HEK293T (cell line): ENCODE measurements around the gene ERC2.

ENCODE experiments used
- ARNT ChIP-seq: fragments of 450-650 bp; IDR thresholded peaks from 2 replicates; pipeline ENCODE4 v1.6.1; 2017; ENCODE audit warnings: mild to moderate bottlenecking
- BHLHE40 ChIP-seq: fragments of 450-650 bp; IDR thresholded peaks from 2 replicates; pipeline ENCODE4 v1.6.1; 2016; ENCODE audit warnings: mild to moderate bottlenecking, moderate library complexity, borderline replicate concordance
- CTBP1 ChIP-seq: fragments of 450-650 bp; IDR thresholded peaks from 2 replicates; pipeline ENCODE4 v1.6.1; 2016; ENCODE audit warnings: borderline replicate concordance
- FOXK2 ChIP-seq: fragments of 450-650 bp; IDR thresholded peaks from 2 replicates; pipeline ENCODE4 v1.6.1; 2016; ENCODE audit warnings: mild to moderate bottlenecking
- L3MBTL2 ChIP-seq: fragments of 450-650 bp; conservative IDR thresholded peaks from 2 replicates; pipeline ENCODE4 v1.6.1; 2016; ENCODE audit warnings: mild to moderate bottlenecking
- SUZ12 ChIP-seq: fragments of 450-650 bp; IDR thresholded peaks from 2 replicates; pipeline ENCODE4 v1.6.1; 2016; ENCODE audit warnings: mild to moderate bottlenecking

DNA sequence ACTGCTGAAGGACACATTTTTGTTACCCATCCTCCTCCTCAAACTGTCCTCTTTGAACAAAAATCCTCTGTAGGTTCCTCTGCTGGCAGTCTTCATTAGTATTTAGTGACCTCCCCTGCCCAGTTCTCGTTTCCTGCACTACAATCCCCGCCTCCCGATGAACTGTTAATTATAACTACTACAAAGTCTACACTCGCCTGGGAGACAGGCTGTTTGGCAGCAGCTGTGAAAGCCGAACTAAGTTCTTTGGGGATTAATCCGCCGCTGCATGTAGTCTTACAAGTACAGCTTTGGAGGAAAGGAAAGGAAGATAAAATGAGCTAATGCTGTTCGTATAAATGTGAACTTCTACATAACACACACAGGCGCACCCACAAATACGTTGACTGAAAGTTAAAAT, 821.2 kb downstream of the ERC2 start:
- TF ChIP-seq L3MBTL2 (no peak), CTBP1 (no peak), FOXK2 (no peak), BHLHE40 (no peak), ARNT (no peak), SUZ12 (no peak)
